ENCODE results near the gene IQGAP3. TPM values are rescaled to one million over a fixed set of nuclear protein-coding genes. Genes with fewer than 3 reads are reported as not detected.

IQGAP3 gene
- total RNA-seq, 1 experiment from 2014 or later: 25.6 TPM

- Histone ChIP-seq H3K9me3 (ENCODE audit: control insufficient read depth, insufficient read depth, low read depth, low read length) (no peaks in the 10 kb centered on the region), H3K4me1 (ENCODE audit: control insufficient read depth, insufficient read depth, low read length) (no peaks in the 10 kb centered on the region), H3K4me3 (ENCODE audit: low read depth in 2 of 2, low read length in 2 of 2) (no peak overlapping the region), H3K27ac (ENCODE audit: low read length) (no peak overlapping the region), H3K27me3 (ENCODE audit: control insufficient read depth, insufficient read depth, low read length) (no peaks in the 10 kb centered on the region), H3K36me3 (ENCODE audit: control insufficient read depth, insufficient read depth, low read length) (no peaks in the 10 kb centered on the region)
- no peak for DNase-seq (ENCODE audit: low read depth, low spot score)
- ATAC-seq: no peak
- CTCF ChIA-PET: interaction anchor here (0.6 kb wide), 1 partner anchor 8 kb away, joined by 4 read pairs; no protein-coding TSS in a partner anchor
- in situ Hi-C loops (cut with HindIII; ENCODE audit: low pct_unique_long_range_greater_than_20kb, low sequenced_read_pairs) (no loop called here), intact Hi-C loops (cut with micrococcal nuclease; ENCODE audit: unreplicated experiment) (loop anchor here (10.0 kb wide), 1 partner anchor 58 kb away; no protein-coding TSS in a partner anchor)
- no TSS peak for BruUV-seq (replicated peaks)
- POLR2A ChIA-PET: no interaction called here
- no peak for TF ChIP-seq POLR2AphosphoS5 (IDR thresholded peaks at IDR 0.05; ENCODE audit: low read depth, low read length)
- no peak for TF ChIP-seq TCF7L2 (IDR thresholded peaks at IDR 0.05; ENCODE audit: low read depth, low read length)
- TF ChIP-seq REST (IDR thresholded peaks at IDR 0.05; ENCODE audit: insufficient read depth in 1 of 2, low read depth in 2 of 2, low read length in 1 of 2): no peak
- no peak for TF ChIP-seq SIN3A (IDR thresholded peaks at IDR 0.05; ENCODE audit: borderline replicate concordance, insufficient read depth, low read depth, low read length)
- no peak for TF ChIP-seq CTCF (IDR thresholded peaks at IDR 0.05)
Observed at GRCh38 chr1:156522443-156522970, 49.9 kb downstream of the IQGAP3 start.

GRCh38 chr1:156517748-156518147, 54.6 kb downstream of the IQGAP3 start:
- Histone ChIP-seq H3K4me3 (ENCODE audit: low read depth in 2 of 2, low read length in 2 of 2) (no peak overlapping the region), H3K9me3 (ENCODE audit: control insufficient read depth, insufficient read depth, low read depth, low read length) (no peaks in the 10 kb centered on the region), H3K36me3 (ENCODE audit: control insufficient read depth, insufficient read depth, low read length) (no peaks in the 10 kb centered on the region), H3K27me3 (ENCODE audit: control insufficient read depth, insufficient read depth, low read length) (no peaks in the 10 kb centered on the region), H3K4me1 (ENCODE audit: control insufficient read depth, insufficient read depth, low read length) (no peaks in the 10 kb centered on the region), H3K27ac (ENCODE audit: low read length) (no peak overlapping the region)
- TF ChIP-seq CTCF (IDR thresholded peaks at IDR 0.05): no peak
- no peak for TF ChIP-seq SIN3A (IDR thresholded peaks at IDR 0.05; ENCODE audit: borderline replicate concordance, insufficient read depth, low read depth, low read length)
- no peak for TF ChIP-seq TCF7L2 (IDR thresholded peaks at IDR 0.05; ENCODE audit: low read depth, low read length)
- TF ChIP-seq POLR2AphosphoS5 (IDR thresholded peaks at IDR 0.05; ENCODE audit: low read depth, low read length): no peak
- no peak for TF ChIP-seq REST (IDR thresholded peaks at IDR 0.05; ENCODE audit: insufficient read depth in 1 of 2, low read depth in 2 of 2, low read length in 1 of 2)
- ATAC-seq: no peak
- intact Hi-C loops (cut with micrococcal nuclease; ENCODE audit: unreplicated experiment) (no loop called here), in situ Hi-C loops (cut with HindIII; ENCODE audit: low pct_unique_long_range_greater_than_20kb, low sequenced_read_pairs) (no loop called here)
- no peak for DNase-seq (ENCODE audit: low read depth, low spot score)
- no TSS peak for BruUV-seq (replicated peaks)
- ChIA-PET CTCF (no interaction called here), POLR2A (interaction anchor here (0.7 kb wide), 1 partner anchor 48 kb away, joined by 3 read pairs; no protein-coding TSS in a partner anchor)
